ENCODE measurements around the gene NVL. TPM values are rescaled to one million over a fixed set of nuclear protein-coding genes. Genes with fewer than 3 reads are reported as not detected.

NVL gene
- total RNA-seq, 4 donors from 2014 or later, result 15.5 to 41.1 (median 28.3) TPM

DNA sequence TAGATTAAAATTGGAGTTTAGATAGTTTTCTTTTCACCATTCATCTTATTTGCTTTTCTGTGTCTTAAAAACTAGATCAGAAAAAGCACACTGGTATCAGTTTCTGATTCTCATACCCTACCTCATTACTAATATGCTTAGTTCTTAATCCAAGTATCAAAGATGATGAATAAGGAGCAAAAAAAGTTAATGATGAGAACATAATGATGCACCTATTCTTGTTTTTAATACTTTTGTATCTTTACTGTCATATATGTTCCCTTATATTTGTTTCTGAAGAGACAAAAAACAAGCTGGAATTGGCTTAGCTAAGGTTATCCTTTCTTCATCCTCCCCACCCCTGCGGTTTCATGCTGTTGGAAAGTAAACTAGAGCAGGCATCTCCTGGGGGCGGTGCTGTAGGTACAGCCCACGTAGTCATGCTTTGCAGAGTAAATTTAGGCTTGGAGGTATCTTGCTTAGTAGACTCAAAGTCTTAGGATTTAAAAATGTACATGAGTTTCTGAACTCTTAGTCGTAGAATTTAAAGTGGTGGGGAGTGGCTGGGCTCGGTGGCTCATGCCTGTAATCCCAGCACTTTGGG, 43.1 kb upstream of the NVL start:
- no peak overlapping the region for H3K4me3 ChIP-seq
- no peaks in the 10 kb centered on the region for H3K27me3 ChIP-seq
- 89 to 98% methylated on average over 5 of the region's 5 CpGs for WGBS, 2 donors
- no peak for DNase-seq (ENCODE audit: low spot score in 2 of 2)
- H3K36me3 ChIP-seq, result peaks cover 5 to 97% (median 24%) of the 10 kb centered on the region in 3 donors
- no peaks in the 10 kb centered on the region for H3K4me1 ChIP-seq
- no peak overlapping the region for H3K27ac ChIP-seq
- TF ChIP-seq EP300 (IDR thresholded peaks at IDR 0.05), result no peak
- TF ChIP-seq, protein P1, sequence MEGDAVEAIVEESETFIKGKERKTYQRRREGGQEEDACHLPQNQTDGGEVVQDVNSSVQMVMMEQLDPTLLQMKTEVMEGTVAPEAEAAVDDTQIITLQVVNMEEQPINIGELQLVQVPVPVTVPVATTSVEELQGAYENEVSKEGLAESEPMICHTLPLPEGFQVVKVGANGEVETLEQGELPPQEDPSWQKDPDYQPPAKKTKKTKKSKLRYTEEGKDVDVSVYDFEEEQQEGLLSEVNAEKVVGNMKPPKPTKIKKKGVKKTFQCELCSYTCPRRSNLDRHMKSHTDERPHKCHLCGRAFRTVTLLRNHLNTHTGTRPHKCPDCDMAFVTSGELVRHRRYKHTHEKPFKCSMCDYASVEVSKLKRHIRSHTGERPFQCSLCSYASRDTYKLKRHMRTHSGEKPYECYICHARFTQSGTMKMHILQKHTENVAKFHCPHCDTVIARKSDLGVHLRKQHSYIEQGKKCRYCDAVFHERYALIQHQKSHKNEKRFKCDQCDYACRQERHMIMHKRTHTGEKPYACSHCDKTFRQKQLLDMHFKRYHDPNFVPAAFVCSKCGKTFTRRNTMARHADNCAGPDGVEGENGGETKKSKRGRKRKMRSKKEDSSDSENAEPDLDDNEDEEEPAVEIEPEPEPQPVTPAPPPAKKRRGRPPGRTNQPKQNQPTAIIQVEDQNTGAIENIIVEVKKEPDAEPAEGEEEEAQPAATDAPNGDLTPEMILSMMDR (IDR thresholded peaks at IDR 0.05), result no peak
- no peak for TF ChIP-seq POLR2A (IDR thresholded peaks at IDR 0.05)
- H3K9me3 ChIP-seq, result no peaks in the 10 kb centered on the region

DNA sequence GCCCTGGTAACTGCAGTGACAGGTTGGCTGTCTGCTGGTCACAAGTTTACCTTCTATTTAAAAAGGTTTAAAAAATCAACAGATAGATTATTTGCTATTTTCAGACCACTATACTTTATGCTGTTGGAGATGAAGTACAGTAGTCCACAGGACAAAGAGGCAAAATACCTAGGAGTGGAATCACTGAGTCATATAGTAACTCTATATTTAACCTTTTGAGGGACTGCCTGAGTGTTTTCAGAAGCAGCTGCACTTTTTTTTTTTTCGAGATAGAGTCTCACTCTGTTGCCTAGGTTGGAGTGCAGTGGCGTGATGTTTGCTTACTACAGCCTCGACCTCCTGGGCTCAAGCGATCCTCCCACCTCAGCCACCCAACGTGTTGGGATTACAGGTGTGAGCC, 38.4 kb upstream of the NVL start:
- no peaks in the 10 kb centered on the region for H3K9me3 ChIP-seq
- TF ChIP-seq EP300 (IDR thresholded peaks at IDR 0.05) (no peak), POLR2A (IDR thresholded peaks at IDR 0.05) (no peak)
- TF ChIP-seq, protein P1 (IDR thresholded peaks at IDR 0.05), result no peak
- DNase-seq (ENCODE audit: low spot score in 2 of 2), result no peak
- peaks cover 5 to 78% (median 17%) of the 10 kb centered on the region in 3 donors for H3K36me3 ChIP-seq
- 84 to 91% methylated on average over 5 of the region's 5 CpGs for WGBS, 2 donors
- H3K27ac ChIP-seq, result no peak overlapping the region
- H3K27me3 ChIP-seq, result no peaks in the 10 kb centered on the region
- no peaks in the 10 kb centered on the region for H3K4me1 ChIP-seq
- no peak overlapping the region for H3K4me3 ChIP-seq

DNA sequence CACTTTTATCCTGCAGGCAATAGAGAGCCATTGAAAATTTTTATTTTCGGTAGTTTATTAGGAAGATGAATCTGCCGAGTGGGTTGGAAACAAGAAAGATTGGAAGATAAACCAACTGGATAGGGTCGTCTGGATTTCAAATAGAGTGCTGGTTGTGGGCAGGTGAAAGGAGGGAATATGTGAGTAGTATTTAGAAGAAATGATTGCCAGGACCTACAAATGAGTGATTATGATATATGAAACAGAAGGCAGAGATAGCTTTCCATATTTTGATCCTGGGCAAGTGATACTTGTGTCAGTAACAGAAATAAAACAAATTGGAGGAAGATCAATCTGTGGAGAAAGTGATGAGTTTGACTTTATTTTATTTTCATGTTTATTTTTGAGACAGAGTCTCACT, 29.2 kb upstream of the NVL start:
- Histone ChIP-seq H3K27me3 (no peaks in the 10 kb centered on the region), H3K27ac (no peak overlapping the region), H3K4me1 (peaks cover 0 to 38% (median 2%) of the 10 kb centered on the region in 4 donors), H3K36me3 (peaks cover 0 to 3% (median 0%) of the 10 kb centered on the region in 3 donors), H3K9me3 (no peaks in the 10 kb centered on the region), H3K4me3 (no peak overlapping the region)
- 79 to 82% methylated on average over 3 of the region's 3 CpGs for WGBS, 2 donors
- DNase-seq (ENCODE audit: low spot score in 2 of 2), result no peak
- TF ChIP-seq POLR2A (IDR thresholded peaks at IDR 0.05) (no peak), EP300 (IDR thresholded peaks at IDR 0.05) (no peak)
- TF ChIP-seq, protein P1 (IDR thresholded peaks at IDR 0.05), result no peak

DNA sequence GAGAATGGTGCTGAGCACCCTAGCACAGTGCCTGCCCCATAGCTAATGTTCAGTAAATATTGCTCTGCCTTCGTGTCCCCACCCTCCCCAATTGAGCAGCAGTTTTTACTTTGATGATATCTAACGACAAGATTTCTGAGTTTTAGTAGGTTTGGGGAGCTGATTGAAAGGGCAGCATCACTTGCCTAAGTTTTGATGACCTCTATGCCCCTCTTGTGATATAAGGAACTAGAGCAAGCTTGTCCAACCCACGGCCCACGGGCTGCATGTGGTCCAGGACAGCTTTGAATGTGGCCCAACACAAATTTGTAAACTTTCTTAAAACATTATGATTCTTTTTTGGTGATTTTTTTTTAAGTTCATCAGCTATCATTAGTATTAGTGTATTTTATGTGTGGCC, 28.3 kb upstream of the NVL start:
- DNase-seq (ENCODE audit: low spot score in 2 of 2), result no peak
- Histone ChIP-seq H3K27ac (peak overlapping the region in 2 of 4 donors; percentile 93 to 95), H3K9me3 (no peaks in the 10 kb centered on the region), H3K36me3 (peaks cover 0 to 3% (median 0%) of the 10 kb centered on the region in 3 donors), H3K4me1 (peaks cover 0 to 38% (median 2%) of the 10 kb centered on the region in 4 donors), H3K27me3 (no peaks in the 10 kb centered on the region), H3K4me3 (peak overlapping the region in 1 of 4 donors; percentile 55)
- TF ChIP-seq, protein P1 (IDR thresholded peaks at IDR 0.05), result no peak
- no peak for TF ChIP-seq POLR2A (IDR thresholded peaks at IDR 0.05)
- no peak for TF ChIP-seq EP300 (IDR thresholded peaks at IDR 0.05)
- WGBS, 2 donors, result 39 to 52% methylated on average over 4 of the region's 4 CpGs

DNA sequence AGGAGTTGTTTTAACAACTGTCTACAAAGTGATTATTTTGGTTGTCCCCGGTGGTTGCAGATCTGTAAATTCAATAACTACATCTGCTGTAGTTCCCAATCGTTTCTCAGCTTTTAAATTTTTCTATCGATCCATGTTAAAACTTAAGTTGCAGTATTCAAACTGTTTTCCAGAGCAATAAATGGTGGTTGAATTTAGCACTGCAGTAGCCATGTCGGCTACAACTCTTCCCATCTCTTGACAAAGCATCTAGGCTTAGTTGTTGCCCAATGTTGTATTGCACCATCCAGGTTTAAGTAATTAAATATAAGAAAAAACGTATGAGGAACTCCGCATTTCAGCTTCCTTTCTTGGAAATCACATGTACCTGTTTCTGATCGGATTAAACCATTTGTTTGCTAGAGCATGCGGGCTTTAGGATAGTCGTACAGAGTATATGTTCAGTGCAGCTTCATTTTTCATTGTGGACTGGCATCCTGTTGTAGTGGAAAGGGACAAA, 27.7 kb upstream of the NVL start:
- Histone ChIP-seq H3K27me3 (no peaks in the 10 kb centered on the region), H3K27ac (peak overlapping the region in 3 of 4 donors; percentile 91 to 95 (median 93)), H3K4me1 (peaks cover 0 to 38% (median 2%) of the 10 kb centered on the region in 4 donors), H3K4me3 (peak overlapping the region; percentile 55 to 93 (median 78)), H3K36me3 (peaks cover 0 to 3% (median 0%) of the 10 kb centered on the region in 3 donors), H3K9me3 (no peaks in the 10 kb centered on the region)
- 22 to 35% methylated on average over 9 of the region's 9 CpGs for WGBS, 2 donors
- DNase-seq (ENCODE audit: low spot score in 2 of 2), result peak in 1 of 2 donors; percentile 50
- TF ChIP-seq, protein P1 (IDR thresholded peaks at IDR 0.05), result peak in 1 of 5 experiments; percentile 34
- TF ChIP-seq POLR2A (IDR thresholded peaks at IDR 0.05) (no peak), EP300 (IDR thresholded peaks at IDR 0.05) (peak in 1 of 2 donors; percentile 43)
